Mesodermal cell (in vitro differentiated cells): ENCODE measurements around the gene NAALADL2.
"Not testable (repeated sequence)": the region's sequence is repeated elsewhere in the genome, so short reads cannot be mapped to it uniquely, and the experiment has no call there.

Experiments used
- H3K27ac ChIP-seq: 2 replicates; pipeline ENCODE4 v1.7.0; 2013; ENCODE audit warnings: mild to moderate bottlenecking, low read depth, low read length, moderate library complexity; ENCODE audit not compliant: severe bottlenecking
- H3K36me3 ChIP-seq: 2 replicates; pipeline ENCODE4 v1.7.1; 2013; ENCODE audit warnings: mild to moderate bottlenecking, low read length, moderate library complexity; ENCODE audit not compliant: control insufficient read depth, insufficient read depth
- H3K4me1 ChIP-seq: one replicate; pipeline ENCODE4 v1.7.1; 2013; ENCODE audit warnings: mild to moderate bottlenecking, low read length; ENCODE audit not compliant: insufficient read depth, control insufficient read depth, poor library complexity, severe bottlenecking
- H3K4me3 ChIP-seq: 2 replicates; pipeline ENCODE4 v1.7.0; 2013; ENCODE audit warnings: low read length, control low read depth, mild to moderate bottlenecking; ENCODE audit not compliant: insufficient read depth, poor library complexity, severe bottlenecking; ENCODE audit errors: extremely low read depth
- H3K9me3 ChIP-seq: 2 replicates; pipeline ENCODE4 v1.7.1; 2013; ENCODE audit warnings: mild to moderate bottlenecking, low read length, moderate library complexity; ENCODE audit not compliant: control insufficient read depth
- WGBS, 2 experiments: methylation state at CpG; one replicate each; pipeline ENCODE4 v1.1.5; 2013; ENCODE audit warnings: missing lambda C conversion rate in 2 of 2; ENCODE audit not compliant: insufficient coverage in 2 of 2; 5-methylcytosine and 5-hydroxymethylcytosine counted together

Gene NAALADL2

DNA sequence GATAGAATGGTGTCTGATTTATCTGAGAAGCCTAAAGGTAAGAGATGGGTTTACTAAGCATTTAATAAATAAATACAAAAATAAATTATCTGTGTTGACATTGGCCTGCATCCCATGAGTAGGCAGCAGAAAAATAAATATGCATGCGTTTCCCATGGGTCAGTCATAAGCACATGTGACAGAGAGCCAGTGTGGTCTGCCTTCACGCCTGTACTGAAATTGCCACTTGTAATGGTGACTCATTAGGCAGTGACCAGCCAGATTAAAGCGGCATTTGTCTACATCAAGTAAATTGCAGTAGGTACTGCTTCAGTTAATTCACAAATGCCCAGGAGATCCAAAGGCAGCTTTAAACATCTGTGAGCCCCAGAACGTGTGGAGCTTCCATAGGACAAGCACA is 399.6 kb downstream of the NAALADL2 start:
- WGBS, 2 experiments, result 86 to 92% methylated on average over 3 of the region's 4 CpGs
- no peak overlapping the region for H3K27ac ChIP-seq
- no peak overlapping the region for H3K4me3 ChIP-seq
- H3K36me3 ChIP-seq, result no peaks in the 10 kb centered on the region
- H3K4me1 ChIP-seq, result no peaks in the 10 kb centered on the region
- no peaks in the 10 kb centered on the region for H3K9me3 ChIP-seq

DNA sequence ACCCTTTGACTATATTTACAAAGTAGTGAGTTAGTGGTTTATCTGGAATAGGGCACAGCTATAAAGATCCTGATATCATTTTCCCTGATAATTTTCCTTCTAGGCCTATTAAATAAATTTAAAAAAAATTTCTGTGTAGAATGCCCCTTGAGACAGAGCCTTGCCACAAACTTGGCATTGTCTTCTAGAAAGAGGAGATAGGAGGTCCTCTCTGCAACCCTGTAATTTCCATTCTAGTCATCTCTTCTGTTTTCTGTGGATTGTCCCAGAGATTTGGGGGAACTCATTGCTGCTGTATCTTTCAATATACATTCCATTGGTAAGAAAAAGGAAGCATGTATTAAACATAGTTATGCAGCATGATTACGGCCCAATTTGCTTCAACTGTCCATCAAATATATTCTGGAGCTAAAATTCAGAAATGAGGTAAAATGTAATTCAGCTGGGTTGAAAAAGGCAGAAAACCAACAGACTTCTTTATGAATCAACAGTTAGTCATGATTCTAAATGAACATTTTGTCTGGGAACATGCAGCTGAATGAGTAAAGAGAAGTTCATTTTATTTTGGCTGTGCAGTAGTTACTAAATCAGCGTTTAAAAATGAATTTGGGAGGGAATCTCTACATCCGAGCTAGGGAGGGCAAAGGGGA is 401.1 kb downstream of the NAALADL2 start:
- Histone ChIP-seq H3K4me3 (no peak overlapping the region), H3K27ac (no peak overlapping the region), H3K4me1 (no peaks in the 10 kb centered on the region), H3K9me3 (no peaks in the 10 kb centered on the region), H3K36me3 (no peaks in the 10 kb centered on the region)
- no CpG with 5 or more reads among the region's 3 CpGs for WGBS, 2 experiments

DNA sequence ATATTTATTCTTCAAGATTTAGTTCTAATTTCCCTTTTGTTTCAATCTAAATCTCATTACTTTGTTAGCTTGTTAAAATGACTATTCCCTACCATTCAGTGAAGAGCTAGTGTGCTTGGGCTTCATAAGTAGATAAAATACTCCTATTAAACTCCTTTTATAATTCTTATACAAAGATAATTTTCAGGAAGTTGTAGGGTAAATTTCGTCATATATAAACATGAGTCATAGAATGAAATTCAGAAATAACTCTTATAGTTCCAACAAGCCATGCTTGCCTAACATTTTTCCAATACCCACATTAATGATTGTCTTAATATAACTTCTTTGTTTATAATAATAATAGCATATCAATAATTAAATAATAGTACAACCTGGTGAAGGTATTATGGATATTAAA is 407.3 kb downstream of the NAALADL2 start:
- H3K27ac ChIP-seq, result no peak overlapping the region
- H3K9me3 ChIP-seq, result no peaks in the 10 kb centered on the region
- no CpG with 5 or more reads among the region's 1 CpG for WGBS, 2 experiments
- H3K4me3 ChIP-seq, result no peak overlapping the region
- no peaks in the 10 kb centered on the region for H3K36me3 ChIP-seq
- no peaks in the 10 kb centered on the region for H3K4me1 ChIP-seq

DNA sequence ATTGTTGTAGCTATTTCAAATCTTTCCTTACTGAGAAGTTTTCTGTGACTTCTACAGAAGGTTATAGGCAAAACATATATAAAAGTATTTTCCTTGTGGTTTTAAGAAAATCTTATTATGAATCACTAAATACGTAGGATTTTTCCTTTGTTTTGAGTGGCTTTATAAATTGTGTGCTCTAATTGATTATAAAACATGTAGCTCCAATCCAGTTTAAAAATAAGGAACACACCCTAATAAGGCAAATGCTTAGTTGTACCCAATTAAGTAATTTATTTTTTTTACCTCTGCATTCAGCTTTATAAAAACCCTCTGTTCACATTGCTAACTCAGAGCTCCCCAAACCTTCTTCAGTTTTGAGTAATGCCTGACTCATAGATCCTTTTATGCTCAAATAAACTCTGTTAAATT is 408.0 kb downstream of the NAALADL2 start:
- H3K4me1 ChIP-seq, result no peaks in the 10 kb centered on the region
- no peak overlapping the region for H3K4me3 ChIP-seq
- H3K9me3 ChIP-seq, result no peaks in the 10 kb centered on the region
- no peak overlapping the region for H3K27ac ChIP-seq
- no CpG with 5 or more reads among the region's 1 CpG for WGBS, 2 experiments
- H3K36me3 ChIP-seq, result no peaks in the 10 kb centered on the region

DNA sequence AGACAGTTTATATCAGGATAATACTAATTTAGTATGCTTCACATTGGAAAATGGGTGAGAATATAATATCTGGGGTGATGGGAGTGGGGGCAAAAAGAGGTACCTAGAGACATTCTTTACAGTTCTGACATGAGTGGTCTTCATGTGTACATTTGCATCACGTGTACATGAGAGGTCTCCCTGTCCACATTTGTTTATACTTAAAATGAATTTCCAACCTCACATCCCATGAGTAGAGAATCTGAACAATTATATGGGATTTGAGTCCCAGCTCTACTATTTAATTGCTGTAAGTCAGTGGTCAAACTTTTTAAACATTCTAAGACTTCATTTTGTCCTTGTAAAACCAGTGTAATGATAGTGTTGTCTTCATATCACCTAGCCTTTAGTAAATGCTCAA is 408.4 kb downstream of the NAALADL2 start:
- Histone ChIP-seq H3K27ac (no peak overlapping the region), H3K4me1 (no peaks in the 10 kb centered on the region), H3K4me3 (no peak overlapping the region), H3K9me3 (no peaks in the 10 kb centered on the region), H3K36me3 (no peaks in the 10 kb centered on the region)
- WGBS, 2 experiments, result no CpG with 5 or more reads among the region's 1 CpG

DNA sequence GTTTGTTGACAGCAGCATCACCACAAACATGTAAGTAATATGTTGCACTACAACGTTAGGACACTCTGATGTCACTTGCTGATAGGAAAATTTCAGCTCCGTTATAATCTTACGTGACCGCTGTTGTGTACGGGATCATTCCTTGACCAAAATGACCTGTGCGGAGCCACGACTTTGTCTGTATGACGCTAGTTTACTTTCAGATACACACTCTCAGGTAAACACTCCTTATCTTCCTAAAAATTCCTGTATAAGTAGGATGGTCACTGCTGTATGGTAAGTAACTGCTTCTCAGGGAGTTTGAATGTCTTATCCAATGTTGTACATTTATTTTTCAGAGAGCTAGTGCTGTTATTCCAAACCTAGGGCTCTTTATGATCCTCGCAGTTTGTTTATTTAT is 410.3 kb downstream of the NAALADL2 start:
- H3K9me3 ChIP-seq, result no peaks in the 10 kb centered on the region
- no peak overlapping the region for H3K27ac ChIP-seq
- 93 to 96% methylated on average over 5 of the region's 9 CpGs for WGBS, 2 experiments
- no peaks in the 10 kb centered on the region for H3K4me1 ChIP-seq
- H3K36me3 ChIP-seq, result no peaks in the 10 kb centered on the region
- H3K4me3 ChIP-seq, result no peak overlapping the region

DNA sequence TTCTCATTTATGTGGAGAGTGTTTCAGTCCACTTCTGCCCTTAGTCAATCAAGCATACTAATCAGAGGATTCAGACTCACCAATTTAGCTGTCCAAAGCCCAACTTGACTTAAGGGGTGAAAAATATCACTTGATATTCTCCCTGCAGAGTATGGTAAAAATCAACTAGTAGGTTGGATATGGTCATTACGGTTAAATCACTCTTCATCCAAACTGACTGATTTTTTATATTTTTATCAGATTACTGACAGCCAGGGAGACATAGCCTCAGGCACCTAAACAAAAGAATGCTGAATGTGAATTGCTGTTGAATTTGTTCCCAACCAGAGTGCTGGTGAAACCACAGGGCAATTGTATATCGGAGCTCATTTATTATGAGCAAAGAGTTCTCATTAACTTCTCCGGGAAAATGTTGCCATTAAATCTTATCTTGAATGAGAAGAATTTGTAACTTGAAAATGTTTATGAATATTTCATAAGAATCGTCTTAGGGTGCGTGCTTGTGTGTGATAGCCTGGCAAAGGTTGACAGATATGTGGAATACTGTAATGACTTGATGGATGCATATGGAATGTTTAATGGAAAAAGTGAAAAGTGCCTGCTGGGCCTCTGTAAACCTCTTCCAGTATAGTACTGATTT is 411.2 kb downstream of the NAALADL2 start:
- Histone ChIP-seq H3K4me1 (no peaks in the 10 kb centered on the region), H3K4me3 (no peak overlapping the region), H3K9me3 (no peaks in the 10 kb centered on the region), H3K27ac (no peak overlapping the region), H3K36me3 (no peaks in the 10 kb centered on the region)
- WGBS, 2 experiments, result 75 to 95% methylated on average over 4 of the region's 5 CpGs

DNA sequence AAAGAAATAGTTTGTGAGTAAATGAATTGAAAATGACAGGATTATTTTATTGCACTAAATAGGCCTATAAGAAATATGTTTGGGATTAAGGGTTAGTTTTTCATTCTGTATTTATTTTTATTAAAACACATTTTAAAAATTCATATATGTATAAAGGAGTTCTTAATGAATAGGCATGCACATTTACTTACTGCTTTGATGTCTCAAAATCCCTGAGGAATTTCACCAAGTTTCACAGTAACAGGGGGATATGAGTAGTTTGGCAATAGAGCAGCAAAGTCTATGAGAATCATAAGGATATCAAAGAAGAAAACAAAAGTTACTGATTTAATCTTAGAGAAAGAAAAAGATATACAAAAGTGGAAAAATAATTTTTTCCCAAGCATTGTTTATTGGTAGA is 411.7 kb downstream of the NAALADL2 start:
- Histone ChIP-seq H3K27ac (no peak overlapping the region), H3K9me3 (no peaks in the 10 kb centered on the region), H3K4me3 (no peak overlapping the region), H3K36me3 (no peaks in the 10 kb centered on the region), H3K4me1 (no peaks in the 10 kb centered on the region)

DNA sequence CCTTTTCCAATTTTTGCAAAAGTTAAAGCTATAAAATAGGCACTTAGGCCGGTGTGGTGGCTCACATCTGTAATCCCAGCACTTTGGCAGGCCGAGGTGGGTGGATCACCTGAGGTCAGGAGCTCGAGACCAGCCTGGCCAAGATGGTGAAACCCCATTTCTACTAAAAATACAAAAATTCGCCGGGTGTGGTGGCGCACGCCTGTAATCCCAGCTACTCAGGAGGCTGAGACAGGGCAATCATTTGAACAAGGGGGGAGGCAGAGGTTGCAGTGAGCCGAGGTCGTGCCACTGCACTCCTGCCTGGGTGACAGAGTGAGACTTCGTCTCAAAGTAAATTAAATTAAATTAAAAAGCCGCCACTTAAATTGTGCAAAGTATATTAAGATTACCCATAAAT is 412.3 kb downstream of the NAALADL2 start:
- not testable (repeated sequence) for H3K4me1 ChIP-seq, H3K27ac ChIP-seq, H3K36me3 ChIP-seq, H3K9me3 ChIP-seq, H3K4me3 ChIP-seq
- 93 to 96% methylated on average over 5 to 9 of the region's 11 CpGs for WGBS, 2 experiments

DNA sequence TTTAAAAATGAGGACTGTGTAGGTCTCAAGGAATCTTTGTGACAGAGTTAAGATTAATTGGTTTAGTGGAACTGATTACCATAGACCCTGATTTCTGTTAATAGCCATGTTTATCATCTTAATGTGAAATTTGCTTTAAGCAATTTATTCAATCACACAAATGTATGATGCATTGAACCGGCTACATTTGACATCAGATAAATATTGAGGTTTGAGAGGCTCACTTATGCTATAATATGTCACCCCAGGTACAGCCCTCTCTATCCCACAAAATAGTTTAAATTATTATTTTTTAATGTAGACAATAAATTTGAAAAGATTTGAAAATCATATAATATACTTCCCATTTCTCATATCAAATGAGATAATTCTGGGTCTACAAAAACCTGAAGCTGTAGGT is 413.3 kb downstream of the NAALADL2 start:
- no peak overlapping the region for H3K27ac ChIP-seq
- no CpG with 5 or more reads among the region's 1 CpG for WGBS, 2 experiments
- H3K36me3 ChIP-seq, result no peaks in the 10 kb centered on the region
- H3K4me3 ChIP-seq, result no peak overlapping the region
- no peaks in the 10 kb centered on the region for H3K9me3 ChIP-seq
- no peaks in the 10 kb centered on the region for H3K4me1 ChIP-seq

DNA sequence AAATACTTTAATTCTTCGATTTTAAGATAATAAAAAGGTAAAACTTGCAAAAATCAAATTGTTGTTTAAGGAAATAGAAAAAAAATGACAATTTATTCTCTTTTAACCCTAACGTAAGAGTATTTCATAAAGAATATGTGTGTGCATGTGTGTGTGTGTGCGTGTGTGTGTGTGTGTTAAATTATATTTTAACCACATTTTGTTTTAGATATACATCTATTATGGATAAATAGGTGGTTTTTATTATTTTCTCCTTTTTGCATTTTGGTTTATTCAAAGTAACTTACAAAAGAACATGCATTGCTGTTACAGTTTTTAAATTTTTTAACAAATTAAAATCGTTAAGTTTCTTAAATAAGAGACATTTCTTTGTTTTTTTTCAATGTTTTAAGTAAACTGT is 414.4 kb downstream of the NAALADL2 start:
- Histone ChIP-seq H3K36me3 (no peaks in the 10 kb centered on the region), H3K27ac (no peak overlapping the region), H3K4me1 (no peaks in the 10 kb centered on the region), H3K9me3 (no peaks in the 10 kb centered on the region), H3K4me3 (no peak overlapping the region)
- no CpG with 5 or more reads among the region's 4 CpGs for WGBS, 2 experiments
